HUES6 (cell line): ENCODE data around the gene THSD7B.
"Not testable (repeated sequence)": the region's sequence is repeated elsewhere in the genome, so short reads cannot be mapped to it uniquely, and the experiment has no call there.

Experiments
- H3K27ac ChIP-seq: 2 replicates; pipeline ENCODE4 v1.7.0; 2013; ENCODE audit warnings: low read depth, mild to moderate bottlenecking, low read length, inconsistent platforms
- H3K27me3 ChIP-seq: 2 replicates; pipeline ENCODE4 v1.6.1; 2013; ENCODE audit warnings: low read length; ENCODE audit not compliant: control insufficient read depth, insufficient read depth
- H3K36me3 ChIP-seq: 2 replicates; pipeline ENCODE4 v1.6.1; 2013; ENCODE audit warnings: low read length; ENCODE audit not compliant: control insufficient read depth, insufficient read depth
- H3K4me1 ChIP-seq: 2 replicates; pipeline ENCODE4 v1.6.1; 2013; ENCODE audit warnings: low read length; ENCODE audit not compliant: control insufficient read depth, insufficient read depth
- H3K4me3 ChIP-seq: 2 replicates; pipeline ENCODE4 v1.5.1; 2013; ENCODE audit warnings: low read depth, low read length
- H3K9ac ChIP-seq: one replicate; pipeline ENCODE4 v1.6.1; 2013; ENCODE audit warnings: mild to moderate bottlenecking, low read length
- H3K9me3 ChIP-seq: 2 replicates; pipeline ENCODE4 v1.6.1; 2013; ENCODE audit warnings: low read depth, low read length; ENCODE audit not compliant: control insufficient read depth, insufficient read depth

The THSD7B gene

DNA sequence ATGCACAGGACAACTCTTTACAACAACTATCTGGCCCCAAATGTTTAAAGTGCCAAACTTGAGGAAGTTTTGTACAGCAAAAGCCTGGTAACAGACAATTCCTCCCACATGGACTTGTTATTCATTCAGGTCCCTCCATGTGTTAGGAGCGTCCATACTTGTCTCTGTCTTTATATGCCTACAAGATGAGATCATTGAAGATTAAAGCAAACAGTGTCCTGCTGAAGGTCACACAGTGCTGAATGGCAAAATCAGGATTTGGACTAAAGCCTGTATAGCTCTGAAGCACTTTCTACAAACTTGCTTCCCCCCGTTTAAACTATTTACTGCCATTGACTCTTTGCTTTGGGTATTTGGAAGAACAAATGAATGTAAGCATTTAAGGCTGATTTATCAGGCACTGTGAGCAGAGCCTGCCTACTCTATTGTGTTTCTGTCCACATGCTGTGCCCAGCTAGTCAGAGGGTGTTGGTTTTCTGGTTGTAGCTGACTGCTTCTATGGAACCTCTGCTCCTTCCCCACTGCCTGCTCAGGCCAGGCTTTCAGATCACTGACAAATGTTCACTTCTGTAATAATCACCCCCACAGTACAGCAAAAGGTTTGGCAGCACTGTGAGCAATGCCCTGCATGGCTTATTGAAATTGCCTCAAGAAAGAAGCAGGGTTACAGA is 274.3 kb downstream of the THSD7B start:
- no peak overlapping the region for H3K4me3 ChIP-seq
- H3K9ac ChIP-seq = no peak overlapping the region
- H3K27me3 ChIP-seq = no peaks in the 10 kb centered on the region
- H3K4me1 ChIP-seq = no peaks in the 10 kb centered on the region
- no peaks in the 10 kb centered on the region for H3K9me3 ChIP-seq
- H3K27ac ChIP-seq = no peak overlapping the region
- no peaks in the 10 kb centered on the region for H3K36me3 ChIP-seq

DNA sequence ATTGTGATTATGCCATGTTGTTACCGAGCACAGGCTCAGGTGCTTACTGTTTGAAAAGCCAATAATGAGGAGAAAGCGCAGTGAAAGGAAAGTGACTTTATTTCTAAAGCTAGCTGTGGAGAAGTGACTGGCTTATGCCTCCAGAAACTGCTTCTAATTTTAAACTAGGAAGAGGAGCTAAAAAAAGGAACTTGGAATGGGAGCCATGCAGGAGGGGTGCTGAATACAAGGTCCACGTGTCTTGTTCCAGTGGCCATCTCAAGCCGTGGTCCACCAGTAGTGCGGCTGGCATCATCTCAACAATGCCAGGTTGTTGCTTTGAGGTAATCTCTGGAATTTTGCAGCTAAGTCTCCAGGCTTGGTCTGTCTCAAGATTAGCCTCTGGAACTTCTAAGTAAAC is 282.0 kb downstream of the THSD7B start:
- H3K36me3 ChIP-seq = no peaks in the 10 kb centered on the region
- H3K4me3 ChIP-seq = no peak overlapping the region
- H3K9me3 ChIP-seq = no peaks in the 10 kb centered on the region
- H3K27ac ChIP-seq = no peak overlapping the region
- H3K9ac ChIP-seq = no peak overlapping the region
- H3K27me3 ChIP-seq = no peaks in the 10 kb centered on the region
- H3K4me1 ChIP-seq = no peaks in the 10 kb centered on the region

DNA sequence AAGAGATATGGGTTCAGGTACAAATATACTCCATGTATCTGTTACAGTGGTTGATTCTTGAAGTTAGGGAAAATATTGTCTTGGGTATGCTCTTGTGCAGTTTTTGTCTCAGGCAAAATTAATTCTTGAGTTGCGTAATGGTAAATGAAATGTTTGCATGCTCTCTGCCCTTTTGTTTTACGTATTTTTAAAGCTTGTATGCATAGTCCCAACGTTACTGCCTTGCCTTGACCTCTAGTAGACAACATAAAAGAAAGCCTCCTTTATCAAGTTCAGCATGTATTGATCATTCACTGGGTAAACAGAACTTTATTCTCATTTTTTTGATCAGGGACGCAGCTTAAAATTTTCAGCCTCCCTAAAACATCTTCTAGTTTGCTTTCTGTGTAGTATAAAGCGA is 283.1 kb downstream of the THSD7B start:
- H3K4me1 ChIP-seq = no peaks in the 10 kb centered on the region
- H3K36me3 ChIP-seq = no peaks in the 10 kb centered on the region
- no peak overlapping the region for H3K9ac ChIP-seq
- H3K4me3 ChIP-seq = no peak overlapping the region
- H3K27me3 ChIP-seq = no peaks in the 10 kb centered on the region
- no peak overlapping the region for H3K27ac ChIP-seq
- no peaks in the 10 kb centered on the region for H3K9me3 ChIP-seq

DNA sequence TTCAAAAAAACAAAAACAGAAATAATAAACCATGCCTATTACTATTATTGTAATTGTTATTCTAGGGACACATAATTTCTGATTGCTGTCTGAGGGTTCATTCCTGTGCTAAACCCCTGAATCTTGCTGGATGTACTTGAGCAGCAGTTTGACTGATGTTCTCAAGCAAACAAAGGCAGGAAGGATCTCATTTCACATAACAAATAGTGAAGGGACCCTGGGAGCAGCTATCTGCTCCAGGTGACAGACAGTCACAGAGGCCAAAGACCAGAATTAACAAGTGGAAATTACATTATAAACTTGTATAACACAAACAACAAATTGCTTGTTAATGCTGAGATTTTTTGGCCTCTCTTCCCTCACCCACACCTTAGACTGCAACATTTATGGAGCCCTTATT is 284.2 kb downstream of the THSD7B start:
- Histone ChIP-seq H3K27ac (no peak overlapping the region), H3K9ac (no peak overlapping the region), H3K36me3 (no peaks in the 10 kb centered on the region), H3K4me3 (no peak overlapping the region), H3K9me3 (no peaks in the 10 kb centered on the region), H3K27me3 (no peaks in the 10 kb centered on the region), H3K4me1 (no peaks in the 10 kb centered on the region)

DNA sequence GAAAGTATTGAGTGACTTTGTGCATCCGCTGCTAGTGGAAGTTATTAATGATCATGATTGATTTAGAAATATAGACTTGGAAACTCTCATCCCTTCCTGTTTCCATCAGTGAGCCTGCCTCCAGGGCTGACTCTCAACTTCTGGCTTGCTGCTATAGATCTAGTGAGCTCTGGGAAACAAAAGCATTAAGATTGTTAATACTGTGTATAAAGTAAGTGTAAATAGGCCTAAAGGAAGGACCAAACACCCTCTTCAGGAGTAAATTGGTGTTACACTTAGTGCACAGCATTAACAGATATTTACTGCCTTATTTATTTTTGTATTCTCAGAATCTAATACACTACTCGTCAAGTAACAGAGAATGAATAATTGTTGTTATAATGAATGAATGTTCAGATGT is 285.6 kb downstream of the THSD7B start:
- Histone ChIP-seq H3K36me3 (no peaks in the 10 kb centered on the region), H3K4me3 (no peak overlapping the region)

DNA sequence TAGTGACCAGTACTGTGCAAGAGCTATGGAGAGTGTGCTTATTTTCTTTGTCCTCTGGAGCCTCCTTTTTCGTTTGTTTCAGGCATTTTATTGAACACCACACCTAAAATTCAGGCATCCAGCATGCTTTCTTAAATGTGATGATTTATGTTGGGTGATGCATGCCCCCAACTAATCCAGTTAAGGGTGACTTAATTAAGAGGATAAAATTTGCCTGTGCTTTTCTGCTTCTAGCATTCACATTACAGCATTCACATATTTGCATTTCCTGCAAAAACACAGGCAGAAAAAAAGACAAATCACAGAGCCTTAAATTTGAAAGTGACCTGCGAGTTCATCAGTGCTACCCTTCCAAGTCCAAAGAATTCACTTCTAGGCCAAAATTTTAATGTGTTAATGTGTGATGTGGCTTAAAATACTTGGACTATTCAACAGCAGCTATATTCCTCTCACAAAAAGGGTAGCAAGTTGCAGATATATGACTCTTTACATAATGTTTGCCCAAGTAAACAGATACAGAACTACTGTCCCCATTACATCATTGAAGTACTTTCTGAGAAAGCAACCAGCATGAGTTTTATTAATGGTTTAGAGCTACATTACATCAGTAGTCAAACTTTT is 286.5 kb downstream of the THSD7B start:
- Histone ChIP-seq H3K4me1 (no peaks in the 10 kb centered on the region), H3K27ac (no peak overlapping the region), H3K9me3 (no peaks in the 10 kb centered on the region), H3K36me3 (no peaks in the 10 kb centered on the region), H3K9ac (no peak overlapping the region), H3K4me3 (no peak overlapping the region), H3K27me3 (no peaks in the 10 kb centered on the region)

More for the DNA sequence above, 285.6 kb downstream of the THSD7B start:
- no peak overlapping the region for H3K27ac ChIP-seq
- H3K9me3 ChIP-seq = no peaks in the 10 kb centered on the region
- H3K27me3 ChIP-seq = no peaks in the 10 kb centered on the region
- H3K9ac ChIP-seq = no peak overlapping the region
- no peaks in the 10 kb centered on the region for H3K4me1 ChIP-seq

DNA sequence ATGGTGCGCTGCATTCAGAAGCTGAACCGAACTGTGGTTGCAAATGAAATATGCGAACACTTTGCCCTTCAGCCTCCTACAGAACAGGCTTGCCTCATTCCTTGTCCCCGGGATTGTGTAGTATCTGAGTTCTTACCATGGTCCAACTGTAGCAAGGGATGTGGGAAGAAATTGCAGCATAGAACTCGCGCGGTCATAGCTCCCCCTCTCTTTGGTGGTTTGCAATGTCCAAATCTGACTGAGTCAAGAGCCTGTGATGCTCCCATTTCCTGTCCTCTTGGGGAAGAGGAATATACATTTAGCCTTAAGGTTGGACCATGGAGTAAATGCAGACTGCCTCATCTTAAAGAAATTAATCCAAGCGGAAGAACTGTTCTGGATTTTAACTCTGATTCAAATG is 291.4 kb downstream of the THSD7B start:
- Histone ChIP-seq H3K9me3 (no peaks in the 10 kb centered on the region), H3K4me1 (no peaks in the 10 kb centered on the region), H3K27ac (no peak overlapping the region), H3K36me3 (no peaks in the 10 kb centered on the region), H3K4me3 (no peak overlapping the region), H3K9ac (no peak overlapping the region), H3K27me3 (no peaks in the 10 kb centered on the region)

DNA sequence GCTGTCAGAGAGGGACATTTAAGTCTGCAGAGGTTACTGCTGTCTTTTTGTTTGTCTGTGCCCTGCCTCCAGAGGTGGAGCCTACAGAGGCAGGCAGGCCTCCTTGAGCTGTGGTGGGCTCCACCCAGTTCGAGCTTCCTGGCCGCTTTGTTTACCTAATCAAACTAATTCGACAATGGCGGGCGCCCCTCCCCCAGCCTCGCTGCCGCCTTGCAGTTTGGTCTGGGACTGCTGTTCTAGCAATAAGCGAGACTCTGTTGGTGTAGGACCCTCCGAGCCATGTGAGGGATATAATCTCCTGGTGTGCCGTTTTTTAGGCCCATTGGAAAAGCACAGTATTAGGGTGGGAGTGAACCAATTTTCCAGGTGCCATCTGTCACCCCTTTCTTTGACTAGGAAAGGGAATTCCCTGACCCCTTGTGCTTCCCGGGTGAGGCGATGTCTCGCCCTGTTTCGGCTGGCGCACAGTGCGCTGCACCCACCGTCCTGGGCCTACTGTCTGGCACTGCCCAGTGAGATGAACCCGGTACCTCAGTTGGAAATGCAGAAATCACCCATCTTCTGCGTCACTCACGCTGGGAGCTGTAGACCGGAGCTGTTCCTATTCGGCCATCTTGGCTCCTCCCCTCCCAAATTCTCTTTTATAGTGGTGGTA is 310.9 kb downstream of the THSD7B start:
- not testable (repeated sequence) for H3K36me3 ChIP-seq

DNA sequence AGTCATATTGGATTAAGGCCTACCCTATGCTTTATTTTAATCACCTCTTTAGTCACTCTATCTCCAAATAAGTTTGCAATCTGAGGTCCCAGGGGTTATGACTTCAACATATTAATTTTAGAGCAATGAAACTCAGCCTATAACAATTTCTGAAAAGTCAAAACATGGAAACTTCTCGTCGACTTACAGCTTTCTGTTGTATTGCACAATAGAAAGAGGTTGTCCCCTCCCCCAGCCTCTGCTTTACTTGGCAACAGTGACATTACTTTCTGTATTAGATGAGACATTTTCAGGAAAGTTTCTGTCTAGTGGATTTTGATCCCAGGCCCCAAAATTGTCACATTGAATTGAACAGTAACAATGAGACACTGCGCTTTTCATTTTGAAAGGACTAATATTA is 326.4 kb downstream of the THSD7B start:
- no peak overlapping the region for H3K4me3 ChIP-seq
- H3K27me3 ChIP-seq = no peaks in the 10 kb centered on the region
- H3K9ac ChIP-seq = no peak overlapping the region
- no peak overlapping the region for H3K27ac ChIP-seq
- no peaks in the 10 kb centered on the region for H3K36me3 ChIP-seq
- no peaks in the 10 kb centered on the region for H3K9me3 ChIP-seq
- H3K4me1 ChIP-seq = no peaks in the 10 kb centered on the region

More for the DNA sequence above, 310.9 kb downstream of the THSD7B start:
- not testable (repeated sequence) for H3K9me3 ChIP-seq, H3K27me3 ChIP-seq, H3K9ac ChIP-seq, H3K27ac ChIP-seq, H3K4me3 ChIP-seq, H3K4me1 ChIP-seq

DNA sequence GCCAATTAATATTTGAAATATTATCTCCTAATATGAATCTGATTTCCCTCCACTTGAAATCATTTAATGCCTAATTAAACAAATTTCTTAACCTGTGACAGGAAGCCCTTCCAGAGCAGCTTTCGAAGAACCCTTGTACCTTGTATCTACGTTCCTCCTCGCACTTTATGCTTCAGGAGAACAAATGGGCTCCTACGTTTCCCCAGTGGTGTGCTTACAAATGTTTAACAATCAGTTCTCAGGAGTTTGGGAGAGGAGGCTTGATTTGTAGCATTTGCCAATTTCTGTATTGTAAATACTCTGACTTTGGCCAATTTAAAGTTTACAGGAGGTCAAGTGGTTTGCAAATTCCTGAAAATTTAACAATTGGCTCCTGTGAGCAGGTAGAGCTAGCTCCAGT is 327.8 kb downstream of the THSD7B start:
- Histone ChIP-seq H3K4me3 (no peak overlapping the region), H3K4me1 (no peaks in the 10 kb centered on the region), H3K27ac (no peak overlapping the region), H3K9ac (no peak overlapping the region), H3K9me3 (no peaks in the 10 kb centered on the region), H3K27me3 (no peaks in the 10 kb centered on the region), H3K36me3 (no peaks in the 10 kb centered on the region)

DNA sequence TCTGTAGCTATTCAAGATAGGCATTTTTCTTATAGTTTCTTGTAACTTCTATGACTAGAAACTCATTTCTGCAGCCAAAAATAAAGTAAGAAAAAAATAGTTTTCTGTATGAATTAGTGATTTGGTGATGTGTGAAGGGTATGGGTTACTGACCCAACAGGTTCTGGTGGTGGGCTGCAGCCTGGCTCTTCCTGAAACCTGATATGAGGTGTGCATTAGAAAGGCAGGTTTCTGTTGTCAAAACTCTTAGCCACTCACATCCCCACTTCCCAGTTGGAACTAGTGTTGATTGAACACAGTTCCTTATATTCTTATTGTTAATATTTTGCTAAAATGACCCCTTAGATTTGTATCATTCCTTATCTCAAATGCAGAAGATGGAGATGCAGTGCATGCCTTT is 330.8 kb downstream of the THSD7B start:
- no peaks in the 10 kb centered on the region for H3K27me3 ChIP-seq
- H3K9ac ChIP-seq = no peak overlapping the region
- no peak overlapping the region for H3K4me3 ChIP-seq
- no peaks in the 10 kb centered on the region for H3K4me1 ChIP-seq
- no peaks in the 10 kb centered on the region for H3K36me3 ChIP-seq
- H3K9me3 ChIP-seq = no peaks in the 10 kb centered on the region
- no peak overlapping the region for H3K27ac ChIP-seq
